ENCODE results near the gene LYRM4.

Gene LYRM4

DNA sequence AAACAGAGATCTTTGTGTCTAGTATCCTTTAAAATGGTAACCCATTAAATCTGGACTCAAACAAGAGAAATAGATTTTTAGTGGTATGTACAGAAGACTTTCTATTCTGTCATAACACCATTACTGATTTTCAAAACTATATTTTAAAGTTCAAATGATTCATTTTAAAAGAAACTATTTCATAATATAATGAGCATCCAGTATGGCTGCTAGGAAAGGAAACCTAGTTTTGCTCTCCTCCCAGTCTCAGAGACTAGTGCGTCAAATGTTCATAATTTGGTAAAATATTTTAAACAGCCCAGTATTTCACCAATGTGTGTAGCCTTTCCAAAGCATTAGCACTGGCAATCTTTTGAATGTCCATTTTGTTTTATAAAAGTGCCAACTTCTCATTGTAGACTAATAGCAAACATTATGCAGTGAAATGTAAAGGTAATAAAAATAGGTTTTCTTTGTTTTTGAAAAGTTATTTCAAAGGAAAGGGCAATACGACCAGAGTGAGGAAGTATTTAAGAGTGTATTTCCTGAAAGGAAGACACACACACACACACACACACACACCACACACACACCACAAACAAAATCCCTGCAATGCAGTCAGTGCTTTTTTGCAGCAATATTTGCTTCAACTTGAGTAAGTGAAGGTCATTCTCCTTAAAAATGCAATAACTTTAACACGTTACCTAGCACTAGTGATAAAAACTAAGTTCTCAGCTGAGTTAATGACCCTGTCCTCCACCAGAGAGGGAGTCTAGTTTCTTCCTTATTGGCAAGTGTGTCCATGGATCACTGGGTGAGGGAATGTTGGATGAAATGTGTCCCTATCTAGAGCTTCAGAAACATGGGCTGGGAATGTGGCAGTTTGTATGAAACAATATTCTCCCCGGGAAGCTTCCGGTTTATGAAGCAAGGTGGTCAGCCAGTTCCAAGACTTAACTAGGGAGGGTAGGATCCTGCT is 171.0 kb downstream of the LYRM4 start:
- no peak overlapping the region for H3K9ac ChIP-seq (ENCODE audit: low read depth, low read length)
- H3K9me3 ChIP-seq (ENCODE audit: control insufficient read depth, insufficient read depth, low read length): no peaks in the 10 kb centered on the region; the same call in 1 of the 2 replicates
- H3K36me3 ChIP-seq (ENCODE audit: insufficient read depth, low read length): no peaks in the 10 kb centered on the region
- H3K4me1 ChIP-seq (ENCODE audit: insufficient read depth, low read length): no peaks in the 10 kb centered on the region

DNA sequence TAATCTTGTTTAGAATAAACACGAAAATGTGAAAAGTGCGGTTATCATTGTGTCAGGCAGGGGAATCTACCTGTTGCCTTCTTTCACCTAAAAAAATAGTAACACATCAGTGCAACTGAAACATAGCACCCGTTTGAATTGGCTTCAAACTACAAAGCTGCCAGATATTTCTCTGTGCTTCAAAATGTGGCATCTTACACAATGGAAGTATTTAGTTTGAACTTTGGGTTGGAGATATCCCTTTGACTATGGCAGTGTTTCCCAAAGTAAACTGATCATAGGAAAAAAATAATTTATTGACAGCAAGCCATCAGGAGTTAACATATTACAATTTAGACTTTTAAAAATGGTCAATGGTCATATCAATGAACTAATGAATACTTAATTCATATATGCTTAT is 172.0 kb downstream of the LYRM4 start:
- H3K4me1 ChIP-seq (ENCODE audit: insufficient read depth, low read length): no peaks in the 10 kb centered on the region
- no peaks in the 10 kb centered on the region for H3K36me3 ChIP-seq (ENCODE audit: insufficient read depth, low read length)
- no peak overlapping the region for H3K9ac ChIP-seq (ENCODE audit: low read depth, low read length)
- H3K9me3 ChIP-seq (ENCODE audit: control insufficient read depth, insufficient read depth, low read length): no peaks in the 10 kb centered on the region; the same call in 1 of the 2 replicates

DNA sequence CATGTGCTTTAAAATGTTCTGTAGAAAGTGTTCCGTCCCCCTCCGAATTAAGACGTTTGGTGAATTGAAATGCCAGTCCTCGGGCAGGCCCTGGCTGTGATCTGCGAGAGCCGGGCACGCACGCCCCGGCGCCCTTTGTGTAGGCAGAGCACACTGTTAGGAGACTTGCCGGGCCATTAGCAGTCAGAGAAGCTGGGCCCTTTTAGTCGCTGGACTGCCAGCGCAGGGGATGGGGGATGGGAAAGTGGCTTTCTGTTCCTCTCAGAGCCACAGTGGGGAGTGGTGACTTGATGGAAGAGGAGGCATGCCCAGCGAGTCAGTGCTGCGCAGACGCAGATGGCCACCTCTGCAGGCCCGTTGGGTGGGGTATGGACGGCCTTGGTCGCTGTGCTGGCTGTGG is 173.4 kb downstream of the LYRM4 start:
- Histone ChIP-seq H3K36me3 (ENCODE audit: insufficient read depth, low read length) (no peaks in the 10 kb centered on the region), H3K9me3 (ENCODE audit: control insufficient read depth, insufficient read depth, low read length) (no peaks in the 10 kb centered on the region; the same call in 1 of the 2 replicates), H3K9ac (ENCODE audit: low read depth, low read length) (no peak overlapping the region), H3K4me1 (ENCODE audit: insufficient read depth, low read length) (no peaks in the 10 kb centered on the region; the same call in 1 of the 2 replicates)

DNA sequence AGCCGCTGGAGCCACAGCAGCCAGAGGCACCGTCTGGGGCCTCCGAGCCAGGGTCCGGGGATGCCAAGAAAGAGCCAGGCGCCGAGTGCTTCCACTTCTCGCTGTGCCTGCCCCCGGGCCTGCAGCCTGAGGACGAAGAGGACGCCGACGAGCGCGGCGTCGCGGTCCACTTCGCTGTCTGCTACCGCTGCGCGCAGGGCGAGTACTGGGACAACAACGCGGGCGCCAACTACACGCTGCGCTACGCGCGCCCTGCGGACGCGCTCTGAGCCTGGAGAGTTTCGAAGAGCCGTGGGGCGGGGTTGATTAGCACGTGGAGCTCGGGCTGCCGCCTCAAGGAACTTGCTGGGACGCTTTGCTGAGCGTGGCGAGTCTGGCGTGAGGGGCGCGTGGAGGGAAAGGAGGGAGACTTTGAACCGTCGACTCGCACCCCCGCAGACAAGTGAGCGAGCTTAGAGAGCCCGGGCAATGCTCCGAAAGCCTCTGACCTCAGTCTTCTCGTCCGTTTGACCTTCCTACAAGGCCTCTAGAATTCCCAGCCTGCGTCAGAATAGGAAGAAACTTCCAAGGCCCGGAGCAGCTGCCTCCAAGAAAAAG is 174.4 kb downstream of the LYRM4 start:
- Histone ChIP-seq H3K4me1 (ENCODE audit: insufficient read depth, low read length) (no peaks in the 10 kb centered on the region; the same call in 1 of the 2 replicates), H3K9me3 (ENCODE audit: control insufficient read depth, insufficient read depth, low read length) (no peaks in the 10 kb centered on the region; the same call in 1 of the 2 replicates), H3K36me3 (ENCODE audit: insufficient read depth, low read length) (no peaks in the 10 kb centered on the region), H3K9ac (ENCODE audit: low read depth, low read length) (peak overlapping the region; percentile 79)

DNA sequence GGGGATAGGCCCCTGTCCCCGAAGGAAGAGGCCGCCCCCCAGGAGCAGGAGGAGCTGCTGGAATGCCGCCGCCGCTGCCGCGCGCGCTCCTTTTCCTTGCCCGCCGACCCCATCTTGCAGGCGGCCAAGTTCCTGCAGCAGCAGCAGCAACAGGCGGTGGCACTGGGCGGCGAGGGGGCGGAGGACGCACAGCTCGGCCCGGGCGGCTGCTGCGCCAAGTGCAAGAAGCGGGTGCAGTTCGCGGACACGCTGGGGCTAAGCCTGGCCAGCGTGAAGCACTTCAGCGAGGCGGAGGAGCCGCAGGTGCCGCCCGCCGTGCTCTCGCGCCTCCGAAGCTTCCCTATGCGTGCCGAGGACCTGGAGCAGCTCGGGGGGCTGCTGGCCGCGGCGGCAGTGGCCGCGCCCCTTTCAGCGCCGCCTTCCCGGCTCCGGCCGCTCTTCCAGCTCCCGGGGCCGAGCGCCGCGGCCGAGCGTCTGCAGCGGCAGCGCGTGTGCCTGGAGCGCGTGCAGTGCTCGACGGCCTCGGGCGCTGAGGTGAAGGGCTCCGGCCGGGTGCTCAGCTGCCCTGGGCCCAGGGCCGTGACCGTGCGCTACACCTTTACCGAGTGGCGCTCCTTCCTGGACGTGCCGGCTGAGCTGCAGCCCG is 175.0 kb downstream of the LYRM4 start:
- Histone ChIP-seq H3K4me1 (ENCODE audit: insufficient read depth, low read length) (no peaks in the 10 kb centered on the region; the same call in 1 of the 2 replicates), H3K9me3 (ENCODE audit: control insufficient read depth, insufficient read depth, low read length) (no peaks in the 10 kb centered on the region; the same call in 1 of the 2 replicates), H3K36me3 (ENCODE audit: insufficient read depth, low read length) (no peaks in the 10 kb centered on the region), H3K9ac (ENCODE audit: low read depth, low read length) (peak overlapping the region; percentile 79)

- Histone ChIP-seq H3K36me3 (ENCODE audit: insufficient read depth, low read length) (no peaks in the 10 kb centered on the region), H3K9me3 (ENCODE audit: control insufficient read depth, insufficient read depth, low read length) (no peaks in the 10 kb centered on the region; the same call in 1 of the 2 replicates), H3K9ac (ENCODE audit: low read depth, low read length) (peak within 1 kb of the TSS; percentile 79)
Measured at GRCh38 chr6:5084781-5085647, 175.7 kb downstream of the LYRM4 start, which contains the start of gene PPP1R3G. Gene PPP1R3G, plus strand, starts transcription at chr6:5085341. Its CDS starts 145 bp downstream, at chr6:5085486.

DNA sequence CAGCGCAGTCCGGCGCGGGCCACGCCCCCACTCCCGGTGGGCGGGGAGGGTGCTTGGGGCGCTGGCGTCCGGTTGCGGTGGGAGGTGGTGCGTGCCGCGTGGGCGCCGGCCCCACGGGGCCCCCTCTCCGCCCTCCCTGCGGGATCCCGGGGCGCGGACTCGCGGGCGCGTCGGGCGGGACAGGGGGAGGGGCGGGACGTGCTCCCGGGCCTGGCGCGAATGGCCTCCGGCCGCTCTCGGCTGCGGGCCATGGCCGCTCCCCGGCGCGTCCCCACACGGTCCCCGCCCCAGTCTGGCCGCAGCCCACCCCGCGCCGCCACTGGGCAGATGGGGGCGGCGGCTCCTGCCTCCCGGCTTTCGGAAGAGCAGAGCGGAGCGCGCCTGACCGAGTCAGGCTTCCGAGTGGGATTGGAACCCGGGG is 176.4 kb downstream of the LYRM4 start:
- H3K4me1 ChIP-seq (ENCODE audit: insufficient read depth, low read length): no peaks in the 10 kb centered on the region; the same call in 1 of the 2 replicates
- no peaks in the 10 kb centered on the region; the same call in 1 of the 2 replicates for H3K9me3 ChIP-seq (ENCODE audit: control insufficient read depth, insufficient read depth, low read length)
- peak overlapping the region; percentile 79 for H3K9ac ChIP-seq (ENCODE audit: low read depth, low read length)
- H3K36me3 ChIP-seq (ENCODE audit: insufficient read depth, low read length): no peaks in the 10 kb centered on the region

More at GRCh38 chr6:5084781-5085647, 175.7 kb downstream of the LYRM4 start, which contains the start of gene PPP1R3G:
- no peaks in the 10 kb centered on the region; the same call in 1 of the 2 replicates for H3K4me1 ChIP-seq (ENCODE audit: insufficient read depth, low read length)

DNA sequence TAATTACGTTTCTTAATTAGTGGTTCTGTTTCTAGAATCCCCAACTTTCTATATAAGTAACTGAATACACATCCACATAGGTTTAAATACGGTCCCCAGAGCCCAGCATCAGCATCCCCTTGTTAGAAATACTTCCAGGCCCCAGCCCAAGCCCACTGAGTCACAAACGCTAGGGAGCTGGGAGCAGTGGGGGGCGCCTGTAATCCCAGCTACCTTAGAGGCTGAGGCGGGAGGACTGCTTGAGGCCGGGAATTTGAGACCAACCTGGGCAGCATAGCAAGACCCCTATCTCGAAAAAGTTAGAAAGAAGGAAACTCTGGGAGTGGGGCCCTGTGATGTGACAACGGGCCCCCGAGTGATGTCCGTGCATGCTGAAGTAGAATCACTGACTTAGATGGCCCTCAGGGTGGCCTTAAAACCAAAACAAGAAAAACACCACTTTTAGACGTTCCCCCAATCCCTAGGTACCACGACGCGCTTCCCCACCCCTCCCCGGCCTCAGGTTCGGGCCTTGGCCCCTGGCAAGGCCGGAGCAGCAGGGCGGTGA is 176.9 kb downstream of the LYRM4 start:
- H3K4me1 ChIP-seq (ENCODE audit: insufficient read depth, low read length): no peaks in the 10 kb centered on the region; the same call in 1 of the 2 replicates
- no peaks in the 10 kb centered on the region for H3K36me3 ChIP-seq (ENCODE audit: insufficient read depth, low read length)
- peaks cover 3% of the 10 kb centered on the region; the same call in 1 of the 2 replicates for H3K9me3 ChIP-seq (ENCODE audit: control insufficient read depth, insufficient read depth, low read length)
- H3K9ac ChIP-seq (ENCODE audit: low read depth, low read length): peak overlapping the region; percentile 79; the same call in 1 of the 2 replicates

DNA sequence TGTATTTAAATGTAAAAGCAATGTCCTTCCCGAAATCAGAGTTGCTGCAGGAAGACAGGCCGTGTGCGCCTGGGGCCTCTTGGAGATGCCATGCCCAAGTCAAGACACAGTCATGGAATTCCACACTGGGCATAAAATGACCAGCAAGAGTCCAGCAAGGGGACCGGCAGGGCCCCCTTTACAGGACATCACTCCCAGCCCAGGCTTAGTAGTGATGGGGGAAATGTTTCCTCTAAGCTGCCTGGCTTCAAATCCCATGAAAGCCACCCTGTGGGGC is 177.5 kb downstream of the LYRM4 start:
- Histone ChIP-seq H3K4me1 (ENCODE audit: insufficient read depth, low read length) (no peaks in the 10 kb centered on the region; the same call in 1 of the 2 replicates), H3K9me3 (ENCODE audit: control insufficient read depth, insufficient read depth, low read length) (peaks cover 3% of the 10 kb centered on the region; the same call in 1 of the 2 replicates), H3K36me3 (ENCODE audit: insufficient read depth, low read length) (no peaks in the 10 kb centered on the region), H3K9ac (ENCODE audit: low read depth, low read length) (no peak overlapping the region)

GRCh38 chr6:5082487-5083306 is 178.1 kb downstream of the LYRM4 start:
- Histone ChIP-seq H3K4me1 (ENCODE audit: insufficient read depth, low read length) (no peaks in the 10 kb centered on the region; the same call in 1 of the 2 replicates), H3K36me3 (ENCODE audit: insufficient read depth, low read length) (no peaks in the 10 kb centered on the region), H3K9me3 (ENCODE audit: control insufficient read depth, insufficient read depth, low read length) (peaks cover 3% of the 10 kb centered on the region; the same call in 1 of the 2 replicates), H3K9ac (ENCODE audit: low read depth, low read length) (no peak overlapping the region)

GRCh38 chr6:5081955-5082354 is 178.8 kb downstream of the LYRM4 start:
- Histone ChIP-seq H3K9ac (ENCODE audit: low read depth, low read length) (no peak overlapping the region), H3K4me1 (ENCODE audit: insufficient read depth, low read length) (no peaks in the 10 kb centered on the region; the same call in 1 of the 2 replicates), H3K9me3 (ENCODE audit: control insufficient read depth, insufficient read depth, low read length) (peaks cover 3% of the 10 kb centered on the region; the same call in 1 of the 2 replicates), H3K36me3 (ENCODE audit: insufficient read depth, low read length) (no peaks in the 10 kb centered on the region)

- H3K4me1 ChIP-seq (ENCODE audit: insufficient read depth, low read length): no peaks in the 10 kb centered on the region; the same call in 1 of the 2 replicates
Measured at GRCh38 chr6:5081182-5081581, 179.6 kb downstream of the LYRM4 start.

More at GRCh38 chr6:5081182-5081581, 179.6 kb downstream of the LYRM4 start:
- Histone ChIP-seq H3K9ac (ENCODE audit: low read depth, low read length) (no peak overlapping the region), H3K9me3 (ENCODE audit: control insufficient read depth, insufficient read depth, low read length) (peaks cover 3% of the 10 kb centered on the region; the same call in 1 of the 2 replicates), H3K36me3 (ENCODE audit: insufficient read depth, low read length) (no peaks in the 10 kb centered on the region; the same call in 1 of the 2 replicates)

Data from ES-I3 (cell line).